Cardiac fibroblast (primary cell): ENCODE data around the gene HMCN2.

Source experiments
- DNase-seq, 2 donors: peaks; one replicate each; pipeline versions ENCODE4 v3.0.0 to v3.0.0-alpha.2; 2010; ENCODE audit warnings: low read depth in 2 of 2
- H3K4me3 ChIP-seq, 2 donors: replicated peaks in 1 of 2; 1 replicate in 1 of 2; 2 replicates in 1 of 2; pipeline ENCODE4 v1.5.1; 2011; ENCODE audit warnings: low read depth in 2 of 2, low read length in 2 of 2, mild to moderate bottlenecking in 2 of 2, moderate library complexity in 1 of 2
- TF ChIP-seq, protein P1 (sequence below): IDR thresholded peaks from one replicate; pipeline ENCODE4 v1.5.1; 2011; ENCODE audit warnings: low read depth, mild to moderate bottlenecking, low read length, inconsistent platforms

Gene HMCN2

DNA sequence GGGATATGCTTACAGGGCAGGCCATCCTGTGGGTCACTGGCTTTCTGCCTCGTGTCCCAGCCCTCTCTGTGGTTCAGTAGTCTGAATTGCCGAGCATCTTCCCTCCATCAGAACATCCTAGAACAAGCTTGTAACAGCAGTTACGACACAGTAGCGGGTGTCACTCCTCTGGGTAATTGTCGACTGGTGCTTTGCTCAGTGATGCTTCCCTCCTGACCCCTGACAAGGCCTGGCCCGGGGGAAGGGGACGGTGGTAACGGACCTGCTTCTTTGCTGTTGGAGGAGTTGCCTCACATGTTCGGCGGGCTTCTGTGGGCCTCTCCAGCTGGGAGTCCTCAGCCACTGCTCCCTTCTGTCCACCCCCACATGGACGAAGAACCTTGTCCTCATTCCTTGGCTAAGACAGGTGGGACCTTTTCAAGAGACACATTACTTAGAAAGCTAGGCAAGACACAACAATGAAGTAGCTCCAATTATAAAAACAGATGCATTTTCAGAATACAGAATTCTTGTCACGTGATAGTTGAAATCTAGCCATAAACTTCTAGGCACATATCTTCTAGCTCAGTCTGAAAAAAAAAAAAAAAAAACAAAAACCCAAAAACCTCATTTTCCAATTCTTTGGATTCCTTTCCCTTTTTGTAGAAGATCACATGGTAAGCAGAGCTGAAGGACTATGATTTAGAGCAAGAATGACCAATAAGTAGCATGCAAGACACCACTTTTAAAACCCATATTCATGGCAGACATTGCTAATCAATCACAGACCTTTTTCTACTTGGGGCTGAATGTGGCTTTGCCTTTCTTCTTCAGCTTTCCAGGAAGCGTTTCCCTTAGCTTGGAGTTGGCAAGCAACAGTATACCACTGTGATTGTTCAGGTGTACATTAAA is 25.0 kb downstream of the HMCN2 start:
- TF ChIP-seq, protein P1, sequence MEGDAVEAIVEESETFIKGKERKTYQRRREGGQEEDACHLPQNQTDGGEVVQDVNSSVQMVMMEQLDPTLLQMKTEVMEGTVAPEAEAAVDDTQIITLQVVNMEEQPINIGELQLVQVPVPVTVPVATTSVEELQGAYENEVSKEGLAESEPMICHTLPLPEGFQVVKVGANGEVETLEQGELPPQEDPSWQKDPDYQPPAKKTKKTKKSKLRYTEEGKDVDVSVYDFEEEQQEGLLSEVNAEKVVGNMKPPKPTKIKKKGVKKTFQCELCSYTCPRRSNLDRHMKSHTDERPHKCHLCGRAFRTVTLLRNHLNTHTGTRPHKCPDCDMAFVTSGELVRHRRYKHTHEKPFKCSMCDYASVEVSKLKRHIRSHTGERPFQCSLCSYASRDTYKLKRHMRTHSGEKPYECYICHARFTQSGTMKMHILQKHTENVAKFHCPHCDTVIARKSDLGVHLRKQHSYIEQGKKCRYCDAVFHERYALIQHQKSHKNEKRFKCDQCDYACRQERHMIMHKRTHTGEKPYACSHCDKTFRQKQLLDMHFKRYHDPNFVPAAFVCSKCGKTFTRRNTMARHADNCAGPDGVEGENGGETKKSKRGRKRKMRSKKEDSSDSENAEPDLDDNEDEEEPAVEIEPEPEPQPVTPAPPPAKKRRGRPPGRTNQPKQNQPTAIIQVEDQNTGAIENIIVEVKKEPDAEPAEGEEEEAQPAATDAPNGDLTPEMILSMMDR = no peak
- H3K4me3 ChIP-seq = no peak overlapping the region
- DNase-seq = peak in 1 of 2 donors; percentile 13

DNA sequence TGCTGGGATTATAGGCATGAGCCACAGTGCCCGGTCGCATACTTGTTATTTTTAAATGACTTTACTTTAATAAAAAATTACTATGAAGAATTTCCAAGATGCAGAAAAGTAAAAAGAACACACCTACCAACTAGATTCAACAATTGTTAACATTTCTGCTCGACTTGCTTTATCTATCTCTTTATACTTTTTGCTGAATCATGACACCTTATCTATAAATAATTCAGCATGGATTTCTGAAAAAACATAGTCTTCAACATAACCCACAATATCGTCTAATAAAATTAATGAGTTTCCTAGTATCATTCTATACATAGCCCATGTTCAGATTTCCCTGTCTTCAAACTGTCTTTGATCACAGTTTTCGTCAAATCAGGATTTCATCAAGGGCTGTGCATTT is 25.9 kb downstream of the HMCN2 start:
- TF ChIP-seq, protein P1 = no peak
- no peak for DNase-seq
- no peak overlapping the region for H3K4me3 ChIP-seq

DNA sequence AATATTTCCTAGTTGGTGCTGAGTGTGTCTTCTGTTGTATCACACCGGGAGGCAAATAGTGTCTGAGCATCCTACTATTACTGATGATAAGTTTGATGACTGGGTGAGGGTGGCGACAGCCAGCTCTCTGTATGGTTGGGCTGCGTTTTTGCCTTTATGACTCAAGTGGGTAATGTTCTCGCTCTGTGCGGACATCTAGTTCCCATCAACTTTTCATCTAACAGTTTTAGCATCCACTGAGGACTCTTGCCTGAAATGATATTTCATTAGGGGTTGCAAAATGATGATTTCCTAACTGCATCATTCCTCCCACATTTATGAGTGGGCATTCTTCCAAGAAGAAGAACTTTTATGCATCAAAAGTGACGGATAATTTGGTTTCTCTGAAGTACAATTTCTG is 26.5 kb downstream of the HMCN2 start:
- peak; percentile 17 to 18 for DNase-seq
- TF ChIP-seq, protein P1 = no peak
- H3K4me3 ChIP-seq = no peak overlapping the region

DNA sequence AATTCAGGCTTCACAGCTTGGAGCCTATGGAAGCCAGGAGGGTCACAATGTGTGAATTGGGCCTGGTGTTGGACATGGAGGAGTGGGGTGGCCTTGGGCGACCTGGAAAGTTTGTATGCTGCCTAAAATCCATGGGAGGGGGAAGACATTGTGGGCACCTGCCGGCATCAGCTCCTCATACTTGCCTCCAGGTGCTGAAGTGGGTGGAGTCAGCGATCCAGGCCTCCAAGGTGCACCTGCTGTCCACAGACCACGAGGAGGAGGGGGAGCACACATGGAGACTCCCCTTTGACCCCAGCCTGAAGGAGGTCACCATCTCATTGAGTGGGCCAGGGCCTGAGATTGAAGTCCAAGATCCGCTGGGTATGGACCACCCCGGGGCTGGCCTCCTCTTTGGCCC is 29.1 kb downstream of the HMCN2 start:
- DNase-seq = no peak
- TF ChIP-seq, protein P1 = no peak
- H3K4me3 ChIP-seq = no peak overlapping the region

DNA sequence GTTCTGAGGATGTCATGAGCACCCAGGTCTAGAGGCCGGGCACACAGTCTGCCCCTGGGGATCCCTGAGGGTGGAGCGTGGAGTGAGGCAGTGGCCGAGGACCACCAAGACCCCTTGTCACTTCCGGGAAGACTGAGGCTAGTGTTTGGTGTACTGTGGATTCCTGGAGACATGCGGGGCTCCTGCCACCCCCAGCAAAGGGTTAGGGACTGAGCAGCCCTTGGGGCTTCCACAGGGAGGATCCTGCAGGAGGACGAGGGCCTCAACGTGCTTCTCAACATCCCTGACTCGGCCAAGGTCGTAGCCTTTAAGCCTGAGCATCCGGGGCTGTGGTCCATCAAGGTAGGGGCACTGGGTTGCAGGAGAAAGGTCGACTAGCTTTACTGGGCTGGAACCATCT is 29.9 kb downstream of the HMCN2 start:
- no peak overlapping the region for H3K4me3 ChIP-seq
- no peak for DNase-seq
- TF ChIP-seq, protein P1 = no peak

DNA sequence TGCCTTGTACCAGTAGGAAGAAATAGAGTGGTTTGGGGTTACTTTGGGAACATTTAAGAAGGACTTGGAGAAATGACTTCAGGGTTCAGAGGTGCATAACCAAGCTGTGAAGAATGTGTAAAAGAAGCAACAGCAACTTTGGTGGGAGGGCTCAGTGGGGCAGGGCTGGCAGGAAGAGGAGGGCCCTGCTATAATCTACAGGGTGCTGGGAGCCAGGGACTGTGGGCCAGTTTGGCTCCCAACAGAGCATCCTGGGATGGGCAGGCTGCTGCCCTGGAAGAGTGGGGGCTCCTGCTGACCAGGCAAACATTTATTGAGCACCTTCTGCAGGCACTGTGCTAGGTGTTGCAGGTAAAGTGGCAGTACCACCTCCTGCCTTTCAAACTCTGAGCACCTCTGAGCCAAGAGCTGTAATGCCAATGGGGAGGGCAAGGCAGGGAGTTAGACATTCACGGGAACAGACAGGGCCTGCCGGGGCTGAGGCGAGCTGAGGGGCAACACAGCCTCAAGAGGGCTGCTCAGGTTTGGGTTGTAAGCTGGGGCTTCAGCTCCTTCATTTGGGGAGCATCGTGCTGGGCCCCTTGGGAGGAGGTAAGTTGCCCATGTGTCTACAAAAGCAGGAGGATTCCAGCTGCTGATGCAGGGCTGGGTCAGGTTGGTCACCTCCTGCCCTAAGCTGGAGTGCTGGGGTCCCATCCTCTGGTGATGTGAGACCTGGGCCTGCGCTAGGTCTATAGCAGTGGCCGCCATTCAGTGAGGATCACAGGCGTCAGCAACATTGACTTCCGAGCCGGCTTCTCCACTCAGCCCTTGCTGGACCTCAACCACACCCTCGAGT is 30.6 kb downstream of the HMCN2 start:
- DNase-seq = no peak
- TF ChIP-seq, protein P1 = no peak
- no peak overlapping the region for H3K4me3 ChIP-seq
